HG03432 (cell line): ENCODE measurements around the gene EYA4.

Experiments
- ATAC-seq: cut with Tn5 transposase; IDR thresholded peaks from one replicate; pipeline ENCODE4 v1.9.1; 2021; ENCODE audit warnings: mild to moderate bottlenecking, moderate library complexity; ENCODE audit not compliant: unreplicated experiment

EYA4 gene

DNA sequence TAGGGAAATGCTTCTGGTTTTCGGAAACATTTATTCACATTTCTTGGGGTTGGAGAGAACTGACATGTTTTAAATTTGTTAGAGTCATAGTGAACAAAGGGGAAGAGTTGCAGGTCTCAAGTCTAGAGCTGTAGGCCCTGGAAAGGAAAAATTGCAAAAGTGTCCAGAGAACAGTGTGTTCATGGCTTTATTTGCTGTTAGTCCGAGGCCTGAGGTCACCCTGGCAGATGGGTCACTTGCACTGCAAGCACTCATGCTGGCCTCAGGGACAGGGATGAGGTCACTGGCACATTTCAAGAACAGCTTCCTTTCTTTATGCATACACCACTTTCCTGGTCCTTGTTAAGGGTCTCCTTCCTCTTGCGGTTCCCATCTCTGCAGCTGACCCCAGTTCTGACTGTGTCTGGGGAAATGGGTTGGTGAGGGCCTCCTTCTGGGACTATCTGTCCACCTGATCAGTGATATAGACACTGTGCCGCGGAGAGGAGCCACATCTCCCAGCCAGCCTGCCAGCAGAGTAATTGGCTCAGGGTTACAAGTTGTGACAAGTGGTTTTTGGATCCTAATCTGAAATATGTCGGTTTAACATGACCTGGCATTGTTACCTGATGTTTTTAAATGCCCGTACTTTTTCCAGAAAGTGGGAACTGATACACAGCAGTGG lies 194.0 kb downstream of the EYA4 start:
- no peak for ATAC-seq

DNA sequence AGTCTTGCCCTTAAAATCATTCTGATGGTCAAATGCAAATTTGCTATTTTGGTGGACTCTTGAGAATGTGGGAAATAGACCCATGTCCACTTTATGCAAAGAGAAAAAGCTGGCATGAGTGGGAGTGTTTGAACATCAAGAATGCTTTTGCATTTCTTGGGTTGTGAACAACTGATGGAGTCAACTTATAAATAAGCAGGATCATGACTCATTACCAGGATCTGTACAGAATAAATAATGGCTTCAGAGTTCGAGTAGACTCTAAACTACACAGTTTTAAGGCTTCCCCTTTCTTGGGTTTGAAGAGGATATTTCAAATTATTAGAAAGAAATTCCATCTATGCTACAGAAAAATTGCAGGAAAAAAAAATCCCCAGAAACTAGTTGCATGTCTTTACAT lies 195.5 kb downstream of the EYA4 start:
- ATAC-seq = no peak

DNA sequence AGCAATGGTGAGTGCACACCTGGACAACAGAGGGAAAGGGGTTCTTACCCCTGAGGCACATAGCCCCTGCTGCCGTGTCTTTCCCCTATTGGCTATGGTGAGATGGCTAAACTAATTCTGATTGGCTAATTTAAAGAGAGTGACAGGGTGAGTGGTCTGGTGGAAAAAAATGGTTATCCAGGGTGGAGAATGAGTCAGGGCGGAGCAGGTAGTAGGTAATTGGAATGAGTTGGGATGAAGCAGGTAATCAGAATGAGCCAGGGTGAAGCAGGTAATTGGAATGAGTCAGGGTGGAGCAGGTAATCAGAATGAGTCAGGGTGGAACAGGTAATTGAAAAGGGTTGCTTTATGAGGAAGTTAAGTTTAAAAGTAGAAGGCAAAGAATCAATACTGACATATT lies 200.3 kb downstream of the EYA4 start:
- no peak for ATAC-seq

GRCh38 chr6:133446789-133447188 lies 205.6 kb downstream of the EYA4 start:
- no peak for ATAC-seq

DNA sequence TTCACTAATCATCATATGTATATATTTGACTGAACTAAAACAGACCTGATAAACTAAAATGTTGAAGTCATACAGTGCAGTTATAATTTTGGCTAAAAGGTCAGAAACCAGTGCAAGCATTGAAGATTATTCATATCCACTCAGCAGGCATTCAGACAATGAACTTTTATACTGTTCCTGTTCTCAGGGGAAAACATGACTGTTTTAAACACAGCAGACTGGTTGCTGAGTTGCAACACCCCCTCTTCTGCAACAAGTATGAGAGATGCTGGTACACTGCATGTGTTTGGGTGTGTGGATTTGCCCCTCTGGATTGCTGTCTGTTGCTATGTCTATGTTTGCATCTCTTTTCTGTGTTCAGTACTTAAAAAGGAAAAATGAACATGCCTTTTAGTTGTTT lies 206.8 kb downstream of the EYA4 start:
- no peak for ATAC-seq

DNA sequence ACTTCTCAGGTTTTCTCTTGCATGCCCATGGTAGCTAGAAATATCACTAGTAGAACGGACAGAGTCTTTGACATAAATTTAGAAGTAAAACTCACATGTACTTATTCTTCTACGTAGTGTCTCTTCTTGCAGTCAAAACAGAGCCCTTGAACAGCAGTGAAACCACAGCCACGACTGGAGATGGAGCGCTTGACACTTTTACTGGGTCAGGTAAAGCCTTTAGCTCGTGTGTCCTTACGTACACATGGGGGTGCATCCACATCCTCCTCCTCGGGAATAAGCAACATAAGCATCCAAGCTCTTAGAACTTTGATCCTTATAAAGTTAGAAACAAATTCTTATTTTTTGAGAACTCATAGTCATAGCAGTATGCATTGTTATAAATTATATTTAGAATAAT lies 215.3 kb downstream of the EYA4 start:
- ATAC-seq = no peak

DNA sequence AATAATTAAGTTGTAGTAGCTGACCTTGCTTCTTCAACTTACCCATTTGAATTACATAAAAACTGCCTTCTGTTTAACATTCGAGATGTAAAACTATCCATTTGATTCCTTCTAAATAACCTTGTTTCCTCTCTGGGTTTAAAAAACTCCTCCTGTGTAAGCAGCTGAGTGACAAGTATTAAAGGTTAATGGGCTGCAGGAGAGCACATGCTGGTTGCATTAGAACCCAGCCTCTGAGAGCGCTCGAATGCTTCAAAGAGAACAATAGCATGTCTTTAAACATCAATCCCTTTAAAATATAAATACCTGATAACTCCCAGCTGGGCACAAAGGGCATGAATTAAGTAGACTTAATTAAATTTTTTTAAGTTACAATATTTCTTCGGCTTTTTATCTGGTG lies 215.8 kb downstream of the EYA4 start:
- no peak for ATAC-seq

GRCh38 chr6:133460101-133460500 lies 218.9 kb downstream of the EYA4 start:
- ATAC-seq = no peak

DNA sequence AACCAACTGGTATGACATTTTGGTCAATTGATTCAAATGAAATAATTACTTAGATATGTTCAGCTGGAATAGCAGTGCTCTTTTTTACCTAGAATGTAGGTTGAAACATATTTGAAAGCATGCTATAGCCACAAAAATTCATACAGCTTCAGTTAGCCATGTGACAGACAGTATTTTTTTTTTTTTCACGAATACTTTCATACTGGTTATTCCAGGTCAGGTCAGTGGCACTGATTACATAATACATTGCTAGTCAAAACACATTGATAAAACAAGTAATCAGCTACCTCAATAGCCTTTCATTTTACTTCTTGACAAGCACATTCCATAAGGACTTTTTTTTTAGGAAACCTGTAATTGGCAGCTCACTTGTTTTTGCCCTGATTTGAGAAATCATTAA lies 222.6 kb downstream of the EYA4 start:
- ATAC-seq = no peak

DNA sequence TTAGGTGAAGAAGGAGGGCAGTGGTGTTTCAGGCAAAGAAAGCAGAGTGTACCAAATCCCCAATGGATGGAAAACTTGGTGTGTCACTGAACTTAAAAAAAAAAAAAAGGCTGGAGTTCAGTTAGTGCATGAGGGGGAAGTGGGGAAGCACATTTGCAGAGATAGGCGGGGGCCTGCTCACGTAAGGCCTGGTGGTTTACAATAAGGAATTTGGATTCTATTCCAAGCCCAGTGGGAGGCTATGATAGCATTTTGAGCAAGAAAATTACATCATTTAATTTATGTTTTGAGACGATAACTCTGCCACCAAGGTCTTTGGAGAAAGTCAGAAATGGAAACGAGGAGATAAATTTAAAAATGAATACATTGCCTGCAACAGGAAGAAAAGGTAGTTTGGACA lies 225.5 kb downstream of the EYA4 start:
- no peak for ATAC-seq

- ATAC-seq = no peak
Measured at GRCh38 chr6:133467231-133467981, 226.2 kb downstream of the EYA4 start.

DNA sequence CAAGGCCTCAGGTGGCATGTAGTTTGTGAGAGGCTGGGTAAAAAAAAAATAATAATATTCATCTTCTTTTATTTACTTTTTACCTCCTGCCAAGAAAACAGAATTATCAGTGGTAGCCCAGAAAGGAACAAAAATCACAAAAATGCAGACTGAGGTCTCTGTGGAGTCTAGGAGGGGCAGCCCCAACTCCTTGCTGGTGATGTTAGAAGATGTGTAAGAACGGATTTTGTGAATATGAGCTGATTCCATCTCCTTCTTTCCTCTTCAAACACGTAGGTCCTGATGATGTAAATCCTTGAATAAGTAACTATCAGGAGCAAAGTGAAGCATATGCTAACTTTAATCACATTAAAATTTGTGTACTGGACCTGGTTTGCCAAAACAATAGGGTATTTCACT lies 226.8 kb downstream of the EYA4 start:
- ATAC-seq = no peak

DNA sequence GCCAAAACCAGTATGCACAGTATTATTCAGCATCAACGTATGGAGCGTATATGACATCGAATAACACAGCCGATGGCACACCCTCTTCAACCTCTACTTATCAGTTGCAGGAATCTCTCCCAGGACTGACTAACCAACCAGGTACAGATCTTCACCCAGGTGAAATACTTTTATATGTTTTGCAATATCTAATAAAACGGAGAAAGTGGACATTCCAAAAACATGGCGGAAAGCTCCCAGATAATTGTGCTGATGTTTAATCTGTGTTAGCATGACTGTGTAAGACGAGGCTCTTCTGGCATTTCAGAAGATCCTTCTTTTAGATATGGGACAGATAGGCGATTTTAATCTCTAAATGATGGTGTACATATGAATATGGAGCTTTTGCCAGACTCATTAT lies 227.4 kb downstream of the EYA4 start:
- no peak for ATAC-seq

DNA sequence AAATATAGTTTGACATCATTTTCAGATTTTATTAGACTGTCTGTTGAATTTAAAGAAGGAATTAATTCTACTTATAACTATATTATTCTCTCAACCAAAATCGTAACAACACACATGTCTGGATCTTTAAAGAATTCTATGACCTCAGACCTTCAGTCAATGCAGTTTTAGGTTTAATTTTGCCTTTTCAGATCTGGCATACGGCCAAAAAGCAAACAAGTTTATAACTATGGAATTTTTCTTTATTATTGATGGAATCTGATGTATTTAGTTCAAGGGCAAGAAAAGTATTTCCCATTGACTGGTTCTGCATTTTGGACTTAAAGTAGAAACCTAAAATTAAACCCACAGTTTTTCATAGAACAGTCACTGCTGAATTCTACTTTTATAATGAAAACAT lies 233.4 kb downstream of the EYA4 start:
- no peak for ATAC-seq

DNA sequence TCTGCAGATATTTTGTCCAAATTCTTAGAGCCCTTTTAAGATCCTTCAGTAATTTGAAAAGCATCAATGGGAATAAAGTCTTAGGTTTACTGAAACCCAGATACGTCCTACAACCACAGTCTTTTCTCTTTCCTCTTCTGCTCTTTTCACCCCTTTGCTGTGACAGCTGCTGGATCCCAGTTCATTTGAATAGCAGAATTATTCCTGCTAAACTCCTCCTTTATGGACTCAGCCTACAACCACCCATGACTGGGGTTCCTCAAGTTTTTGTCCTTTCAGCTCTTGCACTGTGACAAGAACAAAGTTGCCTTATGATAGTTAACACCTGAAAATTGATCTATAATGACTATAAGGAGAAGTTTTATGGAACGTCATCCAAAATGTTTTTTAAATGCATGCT lies 237.5 kb downstream of the EYA4 start:
- ATAC-seq = no peak

DNA sequence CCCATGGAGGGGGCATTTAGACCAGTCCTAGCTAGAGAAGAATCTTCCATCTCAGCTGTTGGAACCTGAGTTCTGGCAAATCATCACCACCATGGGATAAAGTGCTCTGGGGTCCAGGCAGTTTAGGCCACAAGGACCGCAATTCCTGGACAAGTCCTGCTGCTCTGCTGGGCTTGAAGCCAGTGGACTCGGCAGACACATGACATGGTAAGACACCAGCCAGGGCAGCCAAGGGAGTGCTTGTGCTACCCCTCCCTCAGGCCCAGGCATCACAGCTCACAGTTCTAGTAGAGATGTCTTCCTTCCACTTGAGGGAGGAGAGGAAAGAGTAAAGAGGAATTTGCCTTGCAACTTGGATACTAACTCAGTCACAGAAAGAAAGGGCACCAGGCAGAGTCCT lies 246.0 kb downstream of the EYA4 start:
- ATAC-seq = no peak

DNA sequence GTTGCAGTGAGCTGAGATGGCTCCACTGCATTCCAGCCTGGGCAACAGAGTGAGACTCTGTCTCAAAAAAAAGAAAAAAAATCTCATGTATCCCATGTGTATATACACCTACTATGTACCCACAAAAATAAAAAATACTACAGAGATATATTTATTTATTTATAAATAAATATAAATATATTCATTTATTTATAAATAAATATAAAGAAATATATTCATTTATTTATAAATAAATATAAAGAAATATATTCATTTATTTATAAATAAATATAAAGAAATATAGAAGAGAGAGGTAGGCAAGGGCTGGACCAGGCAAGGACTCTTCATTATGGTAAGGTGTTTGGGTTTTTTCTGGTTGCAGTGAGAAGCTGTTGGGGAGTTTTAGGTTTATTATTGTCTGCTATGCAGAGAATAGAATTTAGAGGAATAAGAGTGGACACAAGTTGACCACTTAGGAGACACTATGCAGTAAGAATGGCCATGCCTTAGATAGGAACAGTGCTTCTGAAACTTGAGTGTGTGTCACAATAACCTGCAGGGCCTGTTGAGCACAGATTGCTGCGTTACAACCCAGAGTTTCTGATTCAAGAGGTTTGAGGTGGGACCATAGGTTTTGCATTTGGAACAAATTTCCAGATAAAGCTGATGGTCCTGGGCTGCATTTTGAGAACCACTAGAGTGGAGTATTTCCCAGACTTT lies 254.2 kb downstream of the EYA4 start:
- no peak for ATAC-seq

GRCh38 chr6:133499662-133500061 lies 258.5 kb downstream of the EYA4 start:
- no peak for ATAC-seq

- no peak for ATAC-seq
Measured at GRCh38 chr6:133501675-133502270, 260.6 kb downstream of the EYA4 start.

DNA sequence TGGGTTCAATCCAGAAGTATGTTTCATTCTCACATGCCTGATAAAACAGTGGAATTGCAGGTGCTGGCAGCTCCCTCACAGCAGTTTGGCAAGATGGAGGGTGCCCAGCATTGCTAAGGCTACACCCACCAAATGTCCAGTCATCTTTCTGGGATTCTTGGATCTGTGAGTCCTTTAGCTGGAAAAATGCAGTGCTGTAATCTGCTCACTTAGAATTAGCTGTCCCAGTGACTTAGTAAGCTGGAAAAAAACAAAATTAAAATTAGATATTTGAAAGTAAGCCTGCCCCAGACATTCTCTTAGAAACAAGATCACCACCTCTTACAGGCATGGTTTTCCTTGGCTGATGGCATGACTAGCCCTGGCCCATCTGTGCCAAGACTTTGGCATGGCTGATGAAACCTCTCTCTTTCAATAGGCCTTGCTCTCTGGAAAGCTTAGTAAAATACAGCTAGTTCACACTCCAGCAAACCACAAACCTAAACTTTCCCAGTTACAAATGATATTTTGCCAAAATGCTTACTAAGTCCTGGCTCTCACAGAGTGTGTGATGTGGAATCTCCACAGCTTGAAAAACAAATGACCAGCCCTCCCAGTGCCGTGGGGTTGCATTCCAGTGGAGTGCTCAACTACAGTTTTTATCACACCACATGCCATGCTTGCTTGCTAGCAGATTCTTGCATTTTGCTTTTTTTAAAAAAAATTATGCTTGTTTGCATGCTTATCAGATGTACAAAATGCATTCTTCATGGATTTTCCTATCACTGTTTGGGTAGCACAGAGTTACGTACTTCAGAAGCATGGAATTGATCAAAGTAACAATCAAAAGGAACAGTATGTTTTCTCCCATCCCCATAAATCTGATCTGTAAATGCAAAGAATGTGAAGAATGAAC lies 261.5 kb downstream of the EYA4 start:
- no peak for ATAC-seq

DNA sequence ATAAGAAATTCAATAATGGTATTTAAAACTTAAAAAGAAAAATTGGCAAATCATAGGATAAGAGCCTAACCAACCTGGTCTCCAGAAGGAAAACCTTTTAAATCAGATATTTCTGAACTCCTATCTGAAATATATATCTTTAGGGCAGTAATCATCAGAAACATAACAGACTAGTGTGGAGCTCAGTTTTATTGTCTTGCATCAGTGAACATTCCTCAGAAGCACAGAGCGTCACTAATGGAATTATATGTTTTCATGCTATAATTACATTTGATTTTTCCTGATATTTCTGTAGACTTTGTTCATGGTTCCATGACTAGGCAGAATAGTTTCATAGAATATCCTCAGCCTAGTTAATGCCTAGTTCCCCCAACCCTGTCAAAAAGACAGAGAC lies 262.2 kb downstream of the EYA4 start:
- no peak for ATAC-seq
